SU-DHL-6 (cell line): ENCODE measurements around the gene ZSCAN12.

Experiments used
- H2AFZ ChIP-seq: fragments of 200-600 bp; sonication (generic); 2 replicates; pipeline ENCODE4 v1.6.1; 2014; ENCODE audit warnings: low read depth, mild to moderate bottlenecking, moderate library complexity, mixed read lengths, antibody characterized with exemption, low read length; ENCODE audit not compliant: severe bottlenecking
- H3F3A ChIP-seq: fragments of 200-600 bp; shearing (Covaris generic); 2 replicates; pipeline ENCODE4 v1.6.0; 2016; ENCODE audit warnings: antibody characterized with exemption, mild to moderate bottlenecking; ENCODE audit not compliant: insufficient read depth
- H3K27ac ChIP-seq: fragments of 200-600 bp; sonication (generic); 2 replicates; pipeline ENCODE4 v1.5.1; 2016; ENCODE audit warnings: low read depth, mild to moderate bottlenecking, low read length, moderate library complexity, mixed read lengths
- H3K27me3 ChIP-seq: fragments of 200-600 bp; sonication (generic), shearing (Covaris generic); 2 replicates; pipeline ENCODE4 v1.6.0; 2014; ENCODE audit warnings: mild to moderate bottlenecking, low read length
- H3K36me3 ChIP-seq: fragments of 200-600 bp; sonication (generic); 2 replicates; pipeline ENCODE4 v1.6.1; 2014; ENCODE audit warnings: mild to moderate bottlenecking, low read length, mixed read lengths
- H3K4me2 ChIP-seq: fragments of 300-600, 200-600 bp; shearing (Covaris generic), sonication (generic); 2 replicates; pipeline ENCODE4 v1.6.0; 2014; ENCODE audit warnings: low read length, low read depth, mild to moderate bottlenecking; ENCODE audit not compliant: poor library complexity, severe bottlenecking
- H3K4me3 ChIP-seq: fragments of 200-600 bp; sonication (generic); 2 replicates; pipeline ENCODE4 v1.5.1; 2014; ENCODE audit warnings: antibody characterized with exemption, low read length, mild to moderate bottlenecking, mixed read lengths; ENCODE audit not compliant: insufficient read depth, poor library complexity, severe bottlenecking
- H3K79me2 ChIP-seq: fragments of 200-600 bp; sonication (generic); 2 replicates; pipeline ENCODE4 v1.6.1; 2014; ENCODE audit warnings: mild to moderate bottlenecking, low read length, moderate library complexity; ENCODE audit not compliant: insufficient read depth
- H3K9ac ChIP-seq: fragments of 200-600 bp; sonication (generic); 2 replicates; pipeline ENCODE4 v1.7.0; 2014; ENCODE audit warnings: mild to moderate bottlenecking, low read length
- H3K9me2 ChIP-seq: fragments of 200-600 bp; sonication (generic); replicated peaks from 2 replicates; pipeline ENCODE4 v1.6.1; 2014; ENCODE audit warnings: low read length; ENCODE audit not compliant: insufficient read depth
- H3K9me3 ChIP-seq: fragments of 200-600 bp; sonication (generic); 2 replicates; pipeline ENCODE4 v1.6.1; 2014; ENCODE audit warnings: low read length, mixed read lengths; ENCODE audit not compliant: insufficient read depth
- H4K20me1 ChIP-seq: fragments of 200-600 bp; sonication (generic); 2 replicates; pipeline ENCODE4 v1.6.1; 2014; ENCODE audit warnings: low read depth, mild to moderate bottlenecking, antibody characterized with exemption, low read length, moderate library complexity, mixed read lengths
- EZH2phosphoT487 ChIP-seq: fragments of 200-600 bp; sonication (generic), shearing (Covaris generic); conservative IDR thresholded peaks from 2 replicates; pipeline ENCODE4 v1.6.1; 2018; ENCODE audit warnings: mild to moderate bottlenecking, antibody characterized with exemption, low read length, moderate library complexity, mixed read lengths
- TF ChIP-seq, protein P1 (sequence below): fragments of 200-600 bp; sonication (generic); IDR thresholded peaks from one replicate; pipeline ENCODE4 v1.5.1; 2017; ENCODE audit warnings: antibody characterized with exemption, mild to moderate bottlenecking, low read length, moderate library complexity; ENCODE audit not compliant: insufficient read depth, poor library complexity, severe bottlenecking

ZSCAN12 gene

DNA sequence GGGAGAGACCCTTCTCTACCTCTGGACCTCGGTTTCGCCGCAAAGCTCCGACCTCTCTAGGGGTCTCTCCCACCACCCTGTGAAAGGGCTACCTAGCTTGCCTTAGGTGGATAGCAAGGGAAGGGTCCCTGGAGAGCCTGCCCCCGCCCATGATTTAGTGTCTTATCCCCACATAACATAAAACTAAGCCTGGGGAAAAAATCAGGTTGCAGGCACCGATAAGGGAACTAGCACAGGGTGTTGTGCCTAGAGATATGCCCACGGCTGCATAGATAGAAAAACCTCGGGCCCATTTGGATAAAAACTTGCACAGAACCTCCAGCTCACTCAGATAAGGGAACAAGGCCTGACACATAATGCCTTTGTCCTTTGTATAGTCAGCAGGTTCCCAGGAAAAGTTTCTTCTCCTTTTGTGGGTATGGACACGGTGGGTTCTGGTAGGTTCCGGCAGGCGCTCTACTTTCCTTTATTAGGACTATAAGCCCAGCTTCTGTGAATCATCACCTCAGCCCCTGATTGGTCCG, 64.4 kb downstream of the ZSCAN12 start:
- no peak overlapping the region for H3K9ac ChIP-seq

DNA sequence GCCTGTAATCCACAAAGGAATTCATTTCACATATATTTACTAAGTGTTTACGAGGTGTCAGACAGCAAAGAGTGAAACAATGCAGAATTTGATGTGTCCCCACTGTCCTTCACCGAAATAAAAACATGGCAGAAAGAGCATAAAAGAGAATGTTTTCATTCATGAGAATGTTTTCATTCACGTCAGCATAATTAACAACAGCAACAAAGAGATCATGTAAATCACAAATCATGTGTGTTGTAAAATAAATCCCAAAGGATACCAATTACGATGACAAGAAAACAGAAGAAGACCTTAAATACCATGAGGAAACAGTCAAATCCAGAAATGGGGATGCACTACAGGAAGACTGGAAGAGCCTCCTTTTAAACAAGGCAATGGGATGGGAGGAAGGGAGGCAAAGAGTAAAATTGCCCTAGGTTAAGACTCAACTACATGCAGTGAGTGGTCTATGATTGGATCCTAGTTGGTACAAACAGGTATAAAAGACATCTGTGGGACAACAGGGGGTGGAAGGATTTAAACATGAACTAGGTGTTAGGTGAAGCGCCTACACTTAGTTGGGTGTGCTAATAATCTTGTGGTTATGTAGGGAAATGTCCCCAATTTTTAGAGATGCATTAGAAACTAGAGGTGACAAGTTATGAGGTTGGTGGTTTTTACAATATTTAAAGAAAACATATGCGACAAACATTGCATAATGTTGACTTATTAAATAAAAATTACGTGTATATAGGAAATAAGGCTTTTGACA, 65.1 kb downstream of the ZSCAN12 start:
- Histone ChIP-seq H3K9me2 (no peaks in the 10 kb centered on the region), H2AFZ (no peak overlapping the region), H3K4me2 (no peak overlapping the region), H3K9ac (no peak overlapping the region), H3K79me2 (no peaks in the 10 kb centered on the region), H3F3A (peaks cover 6% of the 10 kb centered on the region; the same call in 1 of the 2 replicates), H4K20me1 (no peaks in the 10 kb centered on the region), H3K9me3 (no peaks in the 10 kb centered on the region), H3K27ac (no peak overlapping the region), H3K27me3 (no peaks in the 10 kb centered on the region), H3K36me3 (no peaks in the 10 kb centered on the region), H3K4me3 (no peak overlapping the region)
- TF ChIP-seq, protein P1, sequence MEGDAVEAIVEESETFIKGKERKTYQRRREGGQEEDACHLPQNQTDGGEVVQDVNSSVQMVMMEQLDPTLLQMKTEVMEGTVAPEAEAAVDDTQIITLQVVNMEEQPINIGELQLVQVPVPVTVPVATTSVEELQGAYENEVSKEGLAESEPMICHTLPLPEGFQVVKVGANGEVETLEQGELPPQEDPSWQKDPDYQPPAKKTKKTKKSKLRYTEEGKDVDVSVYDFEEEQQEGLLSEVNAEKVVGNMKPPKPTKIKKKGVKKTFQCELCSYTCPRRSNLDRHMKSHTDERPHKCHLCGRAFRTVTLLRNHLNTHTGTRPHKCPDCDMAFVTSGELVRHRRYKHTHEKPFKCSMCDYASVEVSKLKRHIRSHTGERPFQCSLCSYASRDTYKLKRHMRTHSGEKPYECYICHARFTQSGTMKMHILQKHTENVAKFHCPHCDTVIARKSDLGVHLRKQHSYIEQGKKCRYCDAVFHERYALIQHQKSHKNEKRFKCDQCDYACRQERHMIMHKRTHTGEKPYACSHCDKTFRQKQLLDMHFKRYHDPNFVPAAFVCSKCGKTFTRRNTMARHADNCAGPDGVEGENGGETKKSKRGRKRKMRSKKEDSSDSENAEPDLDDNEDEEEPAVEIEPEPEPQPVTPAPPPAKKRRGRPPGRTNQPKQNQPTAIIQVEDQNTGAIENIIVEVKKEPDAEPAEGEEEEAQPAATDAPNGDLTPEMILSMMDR: no peak
- no peak for TF ChIP-seq EZH2phosphoT487

More for the DNA sequence above, 64.4 kb downstream of the ZSCAN12 start:
- TF ChIP-seq EZH2phosphoT487: no peak
- TF ChIP-seq, protein P1: no peak
- no peaks in the 10 kb centered on the region; the same call in 1 of the 2 replicates for H3K36me3 ChIP-seq
- H3K27me3 ChIP-seq: no peaks in the 10 kb centered on the region
- H3K4me2 ChIP-seq: peak overlapping the region; percentile 59
- peak overlapping the region; percentile 64 for H2AFZ ChIP-seq
- peaks cover 6% of the 10 kb centered on the region; the same call in 1 of the 2 replicates for H3F3A ChIP-seq
- no peaks in the 10 kb centered on the region for H3K9me2 ChIP-seq
- no peak overlapping the region for H3K27ac ChIP-seq
- H3K9me3 ChIP-seq: peaks cover 3% of the 10 kb centered on the region; the same call in 1 of the 2 replicates
- no peaks in the 10 kb centered on the region for H4K20me1 ChIP-seq
- no peaks in the 10 kb centered on the region for H3K79me2 ChIP-seq
- H3K4me3 ChIP-seq: no peak overlapping the region

DNA sequence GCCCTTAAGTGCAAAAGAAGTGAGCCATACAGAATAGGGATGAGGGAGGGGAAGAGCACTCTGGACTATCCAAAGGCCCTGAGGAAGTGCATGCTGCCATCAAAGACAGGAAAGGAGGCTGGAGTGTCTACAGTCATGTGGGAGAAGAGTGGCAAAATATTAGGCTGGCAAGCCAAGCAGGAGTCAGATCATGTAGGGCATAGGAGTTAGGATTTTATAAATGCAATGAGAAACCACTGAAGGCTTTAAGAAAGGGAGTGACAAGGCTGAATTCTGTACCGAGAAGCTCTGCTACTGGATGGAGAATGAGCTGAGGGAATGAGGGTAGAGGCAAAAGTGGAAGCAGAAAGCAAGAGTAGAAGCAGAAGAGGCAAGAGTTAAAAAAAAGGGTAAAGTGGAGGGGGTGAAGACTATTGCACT, 65.9 kb downstream of the ZSCAN12 start:
- Histone ChIP-seq H3K4me3 (no peak overlapping the region), H3K36me3 (no peaks in the 10 kb centered on the region), H3F3A (peaks cover 6% of the 10 kb centered on the region; the same call in 1 of the 2 replicates), H3K9me3 (0 out of 2 replicates have a peak, but pooled peaks cover 3% of the 10 kb centered on the region), H3K9ac (no peak overlapping the region), H3K27ac (no peak overlapping the region), H3K4me2 (no peak overlapping the region), H3K9me2 (no peaks in the 10 kb centered on the region), H2AFZ (no peak overlapping the region), H3K79me2 (no peaks in the 10 kb centered on the region), H4K20me1 (no peaks in the 10 kb centered on the region), H3K27me3 (no peaks in the 10 kb centered on the region)
- no peak for TF ChIP-seq EZH2phosphoT487
- TF ChIP-seq, protein P1: no peak
